ENCODE measurements around the gene STAP1. TPM values are rescaled to one million over a fixed set of nuclear protein-coding genes. Genes with fewer than 3 reads are reported as not detected.

The STAP1 gene, protein sequence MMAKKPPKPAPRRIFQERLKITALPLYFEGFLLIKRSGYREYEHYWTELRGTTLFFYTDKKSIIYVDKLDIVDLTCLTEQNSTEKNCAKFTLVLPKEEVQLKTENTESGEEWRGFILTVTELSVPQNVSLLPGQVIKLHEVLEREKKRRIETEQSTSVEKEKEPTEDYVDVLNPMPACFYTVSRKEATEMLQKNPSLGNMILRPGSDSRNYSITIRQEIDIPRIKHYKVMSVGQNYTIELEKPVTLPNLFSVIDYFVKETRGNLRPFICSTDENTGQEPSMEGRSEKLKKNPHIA
- total RNA-seq (2021; fragmentation: NEBNext Ultra II Directional; extraction: Animal tissue kit (Norgen Biotek cat#: 25700)) = not detected in 2 replicates
- not detected in 2 replicates for polyA plus RNA-seq (2011; rRNA removed)
- not detected for polyA plus RNA-seq (2011; cell fraction: cytosol; rRNA removed)
- polyA plus RNA-seq (2011; cell fraction: nucleus; rRNA removed) = not detected
- not detected in 4 replicates for polyA plus RNA-seq (2012, experiment 1 of 2)
- not detected for polyA plus RNA-seq (2012, experiment 2 of 2)
- polyA plus RNA-seq (2013, experiment 1 of 2) = not detected
- not detected for polyA plus RNA-seq (2013, experiment 2 of 2)
- not detected in 2 replicates for polyA minus RNA-seq (2011; rRNA and poly(A)+ RNA removed)
- polyA minus RNA-seq (2011; cell fraction: cytosol; rRNA and poly(A)+ RNA removed) = not detected
- not detected for polyA minus RNA-seq (2011; cell fraction: nucleus; rRNA and poly(A)+ RNA removed)
- long read RNA-seq, experiment 1 = 0 reads
- long read RNA-seq, experiment 2 = 0 reads

DNA sequence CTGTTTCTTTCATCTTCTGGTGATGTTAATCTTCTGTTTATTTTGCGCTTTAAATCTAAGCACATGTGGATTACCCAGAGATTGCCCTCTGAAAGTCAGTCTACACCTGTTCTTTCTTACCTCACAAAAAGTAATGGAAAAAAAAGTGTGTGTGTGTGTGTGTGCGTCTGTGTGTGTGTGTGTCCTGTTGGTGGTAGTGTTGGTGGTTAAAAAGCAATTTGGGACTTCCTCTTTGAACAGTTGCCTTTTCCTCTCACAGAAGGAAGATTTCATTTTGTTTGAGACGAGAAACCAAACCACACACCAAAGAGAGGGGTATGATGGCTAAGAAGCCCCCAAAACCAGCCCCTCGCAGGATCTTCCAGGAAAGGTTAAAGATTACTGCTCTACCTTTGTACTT is at the start of gene STAP1:
Gene STAP1 (plus strand): TSS at position 235 of the 400 bp plus-strand sequence. CDS start 83 bp downstream, at position 318.
- POLR2A ChIA-PET (ENCODE audit: partially characterized antibody) = interaction anchor here (0.5 kb wide), 1 partner anchor 24 kb away, joined by 3 read pairs; no protein-coding TSS in a partner anchor
- no peak within 1 kb of the TSS for H3K27ac ChIP-seq (ENCODE audit: low read depth, low read length)
- H3K36me3 ChIP-seq (ENCODE audit: control insufficient read depth in 2 of 4, insufficient read depth in 4 of 4, low read length in 3 of 4) = no peaks in the 10 kb centered on the region
- H4K20me1 ChIP-seq (replicated peaks in 1 of 2; ENCODE audit: control insufficient read depth in 1 of 2, insufficient read depth in 2 of 2, low read length in 2 of 2) = no peaks in the 10 kb centered on the region
- H3K27me3 ChIP-seq (replicated peaks in 1 of 4; ENCODE audit: control insufficient read depth in 3 of 4, extremely low read depth in 1 of 4, insufficient read depth in 3 of 4, low read length in 3 of 4) = no peaks in the 10 kb centered on the region
- no peak for DNase-seq (ENCODE audit: low read depth in 1 of 2, low spot score in 2 of 2)
- no peak for FAIRE-seq
- WGBS, 2 experiments (ENCODE audit: extremely low coverage in 1 of 2, insufficient coverage in 1 of 2, insufficient read length in 1 of 2, insufficient replicate concordance in 2 of 2, low coverage in 1 of 2, low lambda C conversion rate in 2 of 2, missing lambda C conversion rate in 1 of 2) = 87% methylated on average over 4 of the region's 4 CpGs; no CpG with 5 or more reads in 1 of the 2 experiments
- no peak within 1 kb of the TSS for H3K4me2 ChIP-seq (ENCODE audit: insufficient read depth in 1 of 2, low read depth in 2 of 2, low read length in 2 of 2)
- no peak within 1 kb of the TSS for H3K9ac ChIP-seq (replicated peaks in 1 of 4; ENCODE audit: extremely low read depth in 1 of 4, low read depth in 3 of 4, low read length in 3 of 4)
- H2AFZ ChIP-seq (ENCODE audit: low read length) = no peak within 1 kb of the TSS
- peak within 1 kb of the TSS; percentile 30 for H3K56ac ChIP-seq (replicated peaks; ENCODE audit: insufficient read length, low read depth, low read length)
- no peaks in the 10 kb centered on the region for H3K79me2 ChIP-seq (ENCODE audit: control insufficient read depth in 1 of 2, insufficient read depth in 2 of 2, low read length in 2 of 2)
- H2AK5ac ChIP-seq (ENCODE audit: low read depth, low read length) = no peak within 1 kb of the TSS
- CTCF ChIA-PET (ENCODE audit: partially characterized antibody) = no interaction called here
- no peak within 1 kb of the TSS for H3K14ac ChIP-seq (ENCODE audit: insufficient read length)
- no peak within 1 kb of the TSS for H2BK5ac ChIP-seq (ENCODE audit: low read depth, low read length)
- H2BK20ac ChIP-seq (ENCODE audit: low read length) = no peak within 1 kb of the TSS
- H3K9me3 ChIP-seq (ENCODE audit: insufficient read depth in 2 of 2, low read depth in 1 of 2, low read length in 1 of 2) = no peaks in the 10 kb centered on the region
- no peak within 1 kb of the TSS for H4K5ac ChIP-seq (ENCODE audit: insufficient read length, low read depth, low read length)
- no peak within 1 kb of the TSS for H4K8ac ChIP-seq (ENCODE audit: extremely low read depth, insufficient read depth, low read length)
- H2BK120ac ChIP-seq (replicated peaks; ENCODE audit: low read depth, low read length) = no peak within 1 kb of the TSS
- no peak within 1 kb of the TSS for H3K4ac ChIP-seq (replicated peaks; ENCODE audit: insufficient read length, low read depth, low read length)
- H3K4me1 ChIP-seq (replicated peaks in 1 of 4; ENCODE audit: control insufficient read depth in 3 of 4, insufficient read depth in 4 of 4, low read length in 3 of 4) = no peaks in the 10 kb centered on the region
- no peak within 1 kb of the TSS for H2BK15ac ChIP-seq (ENCODE audit: low read length)
- H3K23ac ChIP-seq (ENCODE audit: insufficient read length) = no peak within 1 kb of the TSS
- no peaks in the 10 kb centered on the region for H3K23me2 ChIP-seq (ENCODE audit: low read depth, low read length)
- H4K91ac ChIP-seq (replicated peaks; ENCODE audit: insufficient read length, low read length) = no peak within 1 kb of the TSS
- H2BK12ac ChIP-seq (ENCODE audit: low read depth, low read length) = no peak within 1 kb of the TSS
- no peak within 1 kb of the TSS for H3K4me3 ChIP-seq (ENCODE audit: extremely low read depth in 1 of 4, insufficient read depth in 2 of 4, low read depth in 3 of 4, low read length in 4 of 4)
- H3K79me1 ChIP-seq (ENCODE audit: low read depth, low read length) = no peaks in the 10 kb centered on the region
- no peak within 1 kb of the TSS for H3K18ac ChIP-seq (ENCODE audit: extremely low read depth, low read length)
- TF ChIP-seq SIRT6 (IDR thresholded peaks at IDR 0.05; ENCODE audit: low read length) (no peak), POU5F1 (IDR thresholded peaks at IDR 0.05; ENCODE audit: low read depth, low read length) (no peak), ASH2L (IDR thresholded peaks at IDR 0.05; ENCODE audit: low read length) (no peak), SRF (IDR thresholded peaks at IDR 0.05; ENCODE audit: low read depth, low read length) (no peak), TAF1 (IDR thresholded peaks at IDR 0.05; ENCODE audit: low read depth, low read length) (no peak), KDM4A (IDR thresholded peaks at IDR 0.05; ENCODE audit: low read depth, low read length, severe bottlenecking) (no peak), FOSL1 (IDR thresholded peaks at IDR 0.05; ENCODE audit: insufficient read depth, low read depth, low read length) (no peak), SP2 (IDR thresholded peaks at IDR 0.05; ENCODE audit: low read length) (no peak), RXRA (IDR thresholded peaks at IDR 0.05; ENCODE audit: insufficient read depth, low read depth, low read length) (no peak), HDAC6 (IDR thresholded peaks at IDR 0.05; ENCODE audit: low read depth, low read length) (no peak), PHF8 (conservative IDR thresholded peaks at IDR 0.05; ENCODE audit: low read depth, low read length) (no peak)
- TF ChIP-seq, protein P1, sequence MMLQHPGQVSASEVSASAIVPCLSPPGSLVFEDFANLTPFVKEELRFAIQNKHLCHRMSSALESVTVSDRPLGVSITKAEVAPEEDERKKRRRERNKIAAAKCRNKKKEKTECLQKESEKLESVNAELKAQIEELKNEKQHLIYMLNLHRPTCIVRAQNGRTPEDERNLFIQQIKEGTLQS (IDR thresholded peaks at IDR 0.05; ENCODE audit: insufficient read depth, low read depth, low read length) = no peak

All from H1 (cell line).